Aorta (tissue), 5 donors: ENCODE measurements around the gene CBLC. TPM values are rescaled to one million over a fixed set of nuclear protein-coding genes. Genes with fewer than 3 reads are reported as not detected.

Experiments
- ATAC-seq: fragments of 200-7000 bp; cut with Tn5 transposase; one replicate; pipeline ENCODE4 v1.9.1; 2022; ENCODE audit warnings: moderate library complexity; ENCODE audit not compliant: low FRiP score
- DNase-seq, 2 donors: peaks; one replicate each; pipeline ENCODE4 v3.0.0-alpha.2; 2020
- H3K27ac ChIP-seq, 2 donors: one replicate each; pipeline ENCODE4 v1.5.1; 2013; ENCODE audit warnings: low read length in 2 of 2, mild to moderate bottlenecking in 2 of 2, moderate library complexity in 2 of 2, control low read depth in 1 of 2, inconsistent platforms in 1 of 2, low read depth in 1 of 2
- H3K27me3 ChIP-seq, 2 donors: one replicate each; pipeline ENCODE4 v1.6.1; 2013; ENCODE audit warnings: control low read depth in 1 of 2, low read length in 1 of 2, mild to moderate bottlenecking in 1 of 2, moderate library complexity in 1 of 2; ENCODE audit not compliant: insufficient read depth in 2 of 2, control insufficient read depth in 1 of 2
- H3K36me3 ChIP-seq, 2 donors: one replicate each; pipeline ENCODE4 v1.6.1; 2013; ENCODE audit warnings: control low read depth in 1 of 2, low read length in 1 of 2, mild to moderate bottlenecking in 1 of 2; ENCODE audit not compliant: insufficient read depth in 2 of 2, control insufficient read depth in 1 of 2
- H3K4me1 ChIP-seq, 2 donors: one replicate each; pipeline ENCODE4 v1.6.1; 2013; ENCODE audit warnings: low read length in 2 of 2, control low read depth in 1 of 2, mild to moderate bottlenecking in 1 of 2, moderate library complexity in 1 of 2; ENCODE audit not compliant: insufficient read depth in 2 of 2, control insufficient read depth in 1 of 2
- H3K4me3 ChIP-seq, 2 donors: one replicate each; pipeline ENCODE4 v1.5.1; 2013; ENCODE audit warnings: low read length in 2 of 2, control low read depth in 1 of 2, mild to moderate bottlenecking in 1 of 2
- H3K9me3 ChIP-seq: one replicate; pipeline ENCODE4 v1.6.1; 2013; ENCODE audit warnings: mild to moderate bottlenecking, low read length; ENCODE audit not compliant: control insufficient read depth
- WGBS, 2 donors: extraction: QIAGEN DNeasy Blood & Tissue Kit; methylation state at CpG; one replicate each; pipeline ENCODE4 v1.1.7; 2013; 5-methylcytosine and 5-hydroxymethylcytosine counted together
- intact Hi-C, 2 donors: fragments of 100-400 bp; cut with DNase I; formaldehyde crosslinking; loops; one replicate each; pipeline versions ENCODE4 v1.14.2 to v1.15.0; 2022
- polyA plus RNA-seq, 2 donors: library from polyadenylated mRNA; stranded (reverse); fragments of 200-250 nt; gene quantifications; one replicate each; pipeline ENCODE4 v1.2.3, GENCODE V29; 2013
- total RNA-seq, 2 donors: library from RNA; stranded (reverse); fragmentation: NEBNext Ultra II Directional; extraction: Animal tissue kit (Norgen Biotek cat#: 25700); gene quantifications; one replicate each; pipeline ENCODE4 v1.2.1, GENCODE V29; 2021
- donor health status: healthy with polysubstance abuse.
- donor health status: Bipolar disorder and iron deficiency.
- donor health status: DM: no; HTN: no; CAD: no.
- donor health status: DM: no; HTN: no; CAD: no.
- donor health status: DM: yes; HTN: yes; CAD: no.

The CBLC gene
- total and polyA plus RNA-seq, 4 donors = 13.3 TPM; not detected in 3

DNA sequence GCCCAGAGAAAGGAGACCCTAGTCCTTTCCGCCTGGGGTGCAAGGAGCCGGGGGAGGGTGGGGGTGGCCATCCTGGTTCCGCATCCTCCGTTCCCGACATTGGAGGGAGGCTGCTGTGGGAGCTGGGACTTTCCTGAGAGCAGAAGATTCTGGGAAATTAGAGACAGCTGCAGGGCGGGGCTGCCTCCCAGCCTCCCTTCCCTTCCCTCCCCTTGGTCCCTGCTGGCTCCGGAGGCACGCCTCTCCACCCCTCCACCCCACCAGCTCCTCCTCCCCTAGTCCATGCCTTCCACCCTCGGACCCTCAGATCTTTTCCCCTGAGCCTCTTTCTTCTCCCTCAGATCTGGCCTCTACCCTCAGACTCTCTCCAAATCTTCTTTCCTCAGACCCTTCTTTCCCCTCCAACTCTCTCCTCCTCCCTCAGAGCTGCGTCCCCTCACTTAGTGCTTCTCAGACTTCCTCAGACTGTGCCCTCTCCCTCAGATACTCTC lies 32.3 kb upstream of the CBLC start:
- no peaks in the 10 kb centered on the region for H3K9me3 ChIP-seq
- peak overlapping the region in 1 of 2 donors; percentile 19 for H3K27ac ChIP-seq
- ATAC-seq (peak; percentile 32), DNase-seq (peak; percentile 88 to 90)
- intact Hi-C loops = no loop called here
- WGBS, 2 donors = 57 to 58% methylated on average over 5 to 10 of the region's 10 CpGs
- no peaks in the 10 kb centered on the region for H3K27me3 ChIP-seq
- no peak overlapping the region for H3K4me3 ChIP-seq
- H3K36me3 ChIP-seq = no peaks in the 10 kb centered on the region
- H3K4me1 ChIP-seq = no peaks in the 10 kb centered on the region

DNA sequence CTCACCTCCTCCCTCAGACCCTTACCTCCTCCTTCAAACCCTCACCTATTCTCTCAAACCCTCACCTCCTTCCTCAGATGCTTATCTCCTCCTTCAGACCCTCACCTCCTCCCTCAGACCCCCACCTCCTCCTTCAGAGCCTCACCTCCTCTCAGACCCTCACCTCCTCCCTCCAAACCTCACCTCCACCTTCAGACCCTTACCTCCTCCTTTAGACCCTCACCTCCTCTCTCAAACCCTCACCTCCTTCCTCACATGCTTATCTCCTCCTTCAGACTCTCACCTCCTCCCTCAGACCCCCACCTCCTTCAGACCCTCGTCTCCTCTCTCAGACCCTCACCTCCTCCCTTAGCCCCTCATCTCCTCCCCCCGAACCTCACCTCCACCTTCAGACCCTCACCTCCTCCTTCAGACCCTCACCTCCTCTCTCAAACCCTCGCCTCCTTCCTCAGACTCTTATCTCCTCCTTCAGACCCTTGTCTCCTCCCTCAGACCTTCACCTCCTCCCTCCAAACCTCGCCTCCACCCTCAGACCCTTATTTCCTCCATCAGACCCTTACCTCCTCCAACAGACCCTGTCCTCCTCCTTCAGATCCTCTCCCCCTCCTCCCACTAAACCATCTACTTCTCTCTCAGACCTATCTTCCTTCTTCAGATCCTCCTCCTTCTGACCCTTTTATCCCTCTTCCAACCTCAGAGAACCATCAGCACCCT lies 31.6 kb upstream of the CBLC start:
- H3K4me1 ChIP-seq = no peaks in the 10 kb centered on the region
- H3K27me3 ChIP-seq = no peaks in the 10 kb centered on the region
- H3K4me3 ChIP-seq = no peak overlapping the region
- H3K27ac ChIP-seq = peak overlapping the region in 1 of 2 donors; percentile 19
- intact Hi-C loops = no loop called here
- no peaks in the 10 kb centered on the region for H3K36me3 ChIP-seq
- DNase-seq = no peak
- WGBS, 2 donors = 79 to 89% methylated on average over 4 of the region's 4 CpGs
- H3K9me3 ChIP-seq = no peaks in the 10 kb centered on the region
- no peak for ATAC-seq

DNA sequence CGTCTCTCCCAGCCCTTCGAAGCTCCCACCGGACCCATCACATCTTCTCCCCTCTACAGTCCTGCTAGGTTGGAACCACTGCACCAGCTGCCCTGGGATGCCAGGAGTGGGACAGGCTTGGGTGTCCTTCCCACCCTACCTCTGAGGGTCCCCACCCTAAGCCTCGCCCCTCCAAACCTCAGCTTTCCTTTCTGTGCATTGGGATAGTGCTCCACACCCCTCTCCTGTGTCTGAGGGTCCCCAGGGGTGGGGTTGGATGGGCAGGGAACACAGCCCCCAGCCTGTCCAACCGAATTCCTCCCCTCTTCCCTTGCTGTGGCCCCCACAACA lies 31.1 kb upstream of the CBLC start:
- intact Hi-C loops = no loop called here
- H3K4me1 ChIP-seq = no peaks in the 10 kb centered on the region
- WGBS, 2 donors = 75 to 81% methylated on average over 5 of the region's 5 CpGs

DNA sequence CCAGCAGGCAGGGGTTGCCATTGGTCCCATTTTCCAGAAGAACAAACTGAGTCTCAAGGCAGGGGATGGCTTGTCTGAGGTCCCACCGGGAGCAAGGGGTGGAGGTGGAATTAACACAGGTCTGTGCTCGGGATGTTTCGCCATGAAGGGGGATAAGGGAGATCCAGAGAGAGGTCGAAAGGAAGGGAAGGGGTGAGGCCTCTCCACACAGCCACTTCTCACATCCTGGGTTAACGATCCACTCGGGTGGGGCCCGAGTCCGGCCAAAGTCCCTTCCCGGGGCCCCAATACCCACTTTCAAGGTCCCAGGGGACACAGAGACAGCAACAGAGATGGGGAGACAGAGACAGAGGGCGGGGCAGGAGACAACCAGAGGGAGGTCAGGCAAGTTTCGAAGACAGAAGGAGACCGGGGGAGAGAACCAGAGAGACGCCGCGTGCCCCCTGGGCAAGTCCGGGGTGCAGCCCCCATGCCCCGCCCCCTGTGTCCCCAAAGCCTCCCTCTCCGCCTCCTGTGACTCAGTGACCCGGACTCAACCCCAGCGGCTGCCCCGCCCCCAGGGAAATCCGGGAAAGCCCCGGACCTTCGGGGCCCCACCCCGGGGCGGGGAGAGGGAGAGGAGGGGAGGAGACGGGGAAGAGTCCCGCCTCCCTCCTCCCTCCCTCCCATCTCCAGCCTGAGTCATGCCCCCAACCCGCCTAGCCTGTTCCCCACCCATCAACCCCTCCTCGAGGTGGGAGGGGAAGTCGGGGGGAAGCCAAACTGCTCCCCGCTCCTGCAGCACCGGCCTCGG lies 30.5 kb upstream of the CBLC start:
- no peaks in the 10 kb centered on the region for H3K36me3 ChIP-seq
- peak overlapping the region in 1 of 2 donors; percentile 72 for H3K27ac ChIP-seq
- DNase-seq (peak; percentile 97 to 99), ATAC-seq (peak; percentile 95)
- H3K4me3 ChIP-seq = peak overlapping the region; percentile 90 to 92
- intact Hi-C loops = no loop called here
- no peaks in the 10 kb centered on the region for H3K9me3 ChIP-seq
- 11 to 19% methylated on average over 16 to 34 of the region's 34 CpGs for WGBS, 2 donors
- H3K4me1 ChIP-seq = no peaks in the 10 kb centered on the region
- no peaks in the 10 kb centered on the region for H3K27me3 ChIP-seq

More for the DNA sequence above, 31.1 kb upstream of the CBLC start:
- H3K4me3 ChIP-seq = no peak overlapping the region
- no peaks in the 10 kb centered on the region for H3K9me3 ChIP-seq
- H3K27me3 ChIP-seq = no peaks in the 10 kb centered on the region
- no peak for DNase-seq
- H3K36me3 ChIP-seq = no peaks in the 10 kb centered on the region
- no peak overlapping the region for H3K27ac ChIP-seq
- no peak for ATAC-seq

DNA sequence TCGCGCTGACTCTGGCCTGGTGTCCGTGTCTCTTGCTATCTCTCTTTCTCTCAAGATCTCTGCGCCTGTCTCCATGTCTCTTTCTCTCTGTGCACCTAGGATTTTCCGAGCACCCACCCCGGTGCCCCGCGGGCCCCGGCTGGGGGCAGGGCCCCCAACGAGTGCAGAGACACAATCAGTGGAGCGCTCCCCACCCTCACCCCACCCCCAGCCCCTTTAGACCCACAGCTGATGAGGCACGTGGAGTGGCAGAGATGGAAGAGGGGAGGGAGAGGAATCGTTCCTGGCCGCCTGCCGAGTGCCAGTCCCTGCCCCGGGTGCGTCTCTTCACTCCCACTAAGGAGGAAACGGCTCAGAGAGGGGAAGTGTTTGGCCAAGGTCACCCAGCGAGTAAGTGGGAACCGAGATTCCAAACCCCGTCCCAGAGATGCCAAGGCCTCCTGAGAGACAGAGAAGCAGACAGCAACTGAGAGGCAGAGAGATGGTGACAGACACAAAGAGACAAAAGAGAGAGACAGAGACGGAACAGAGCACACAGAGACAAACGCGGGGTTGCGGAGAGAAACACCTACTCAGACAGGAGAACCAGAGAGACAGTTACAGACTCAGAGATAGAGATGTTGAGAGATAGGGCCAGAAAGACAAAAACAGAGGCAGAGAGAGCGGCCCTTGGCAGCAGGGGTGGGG lies 29.8 kb upstream of the CBLC start:
- Histone ChIP-seq H3K27ac (peak overlapping the region in 1 of 2 donors; percentile 97), H3K9me3 (no peaks in the 10 kb centered on the region), H3K4me3 (peak overlapping the region; percentile 90 to 92), H3K4me1 (no peaks in the 10 kb centered on the region), H3K36me3 (no peaks in the 10 kb centered on the region), H3K27me3 (no peaks in the 10 kb centered on the region)
- intact Hi-C loops = no loop called here
- DNase-seq (peak; percentile 88 to 90), ATAC-seq (peak; percentile 30)
- 1% methylated on average over 23 to 26 of the region's 26 CpGs for WGBS, 2 donors

DNA sequence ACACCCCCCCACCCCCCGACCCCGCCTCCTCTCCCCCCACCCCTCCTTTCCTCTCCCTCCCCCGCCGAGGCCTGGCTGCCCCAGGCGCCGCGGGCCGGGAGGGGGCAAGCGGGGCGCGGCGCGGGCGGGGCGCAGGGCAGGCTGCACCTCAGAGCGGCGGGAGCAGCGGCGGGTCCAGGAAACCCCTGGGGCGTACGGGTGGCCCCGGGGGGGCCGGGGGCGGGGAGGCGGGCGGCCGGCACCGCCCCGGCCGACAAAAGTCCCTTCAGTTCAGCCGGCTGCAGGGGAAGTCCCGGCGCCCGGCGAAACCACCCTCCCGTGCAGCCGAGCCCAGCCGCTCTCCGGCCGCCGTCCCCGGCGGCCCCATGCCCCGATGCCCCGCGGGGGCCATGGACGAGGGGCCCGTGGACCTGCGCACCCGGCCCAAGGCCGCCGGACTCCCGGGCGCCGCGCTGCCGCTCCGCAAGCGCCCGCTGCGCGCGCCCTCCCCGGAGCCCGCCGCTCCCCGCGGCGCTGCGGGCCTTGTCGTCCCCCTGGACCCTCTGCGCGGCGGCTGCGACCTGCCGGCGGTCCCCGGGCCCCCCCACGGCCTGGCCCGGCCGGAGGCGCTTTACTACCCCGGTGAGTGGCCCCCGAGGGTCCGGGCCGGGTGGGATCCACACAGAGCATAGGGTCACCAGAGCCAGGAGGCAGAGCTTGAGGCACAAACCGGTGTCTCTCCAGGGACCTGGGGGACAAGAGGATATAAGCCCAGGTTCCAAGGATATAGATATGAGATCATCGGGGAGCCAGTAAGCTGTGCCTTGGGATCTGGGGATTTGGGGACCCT lies 29.1 kb upstream of the CBLC start, which contains the start of gene BCL3:
TSS of gene BCL3 (plus strand) at position 283 of the 829 bp plus-strand sequence. CDS start at position 366, 83 bp downstream.
- H3K27ac ChIP-seq = peak within 1 kb of the TSS in 1 of 2 donors; percentile 97

DNA sequence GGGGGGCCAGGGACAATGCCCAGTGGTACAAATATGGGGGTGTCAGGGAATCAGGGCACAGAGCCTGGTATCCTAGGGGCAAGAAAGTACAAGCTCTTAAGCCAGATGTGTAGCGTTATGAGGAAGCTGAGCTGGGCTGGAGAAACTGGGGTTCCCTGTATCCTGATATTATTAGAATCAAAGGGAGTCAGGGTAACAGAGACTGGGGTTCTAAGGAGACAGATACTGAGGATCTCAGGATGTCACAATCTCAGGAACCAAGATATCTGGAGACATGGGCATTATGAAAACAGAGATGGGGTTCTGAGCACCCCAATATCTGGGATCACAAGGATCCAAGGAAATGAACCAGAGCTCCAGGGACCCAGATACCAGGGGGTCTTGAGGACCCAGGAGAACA lies 28.4 kb upstream of the CBLC start:
- no peak overlapping the region for H3K27ac ChIP-seq
- DNase-seq = no peak
- no peaks in the 10 kb centered on the region for H3K27me3 ChIP-seq
- peak overlapping the region; percentile 90 to 92 for H3K4me3 ChIP-seq
- H3K4me1 ChIP-seq = no peaks in the 10 kb centered on the region
- 18 to 34% methylated on average over 1 of the region's 1 CpG for WGBS, 2 donors
- no peak for ATAC-seq
- no peaks in the 10 kb centered on the region for H3K9me3 ChIP-seq
- H3K36me3 ChIP-seq = no peaks in the 10 kb centered on the region
- intact Hi-C loops = no loop called here

More for the DNA sequence above, 29.1 kb upstream of the CBLC start, which contains the start of gene BCL3:
- no peaks in the 10 kb centered on the region for H3K9me3 ChIP-seq
- H3K36me3 ChIP-seq = no peaks in the 10 kb centered on the region
- 1 to 2% methylated on average over 35 to 86 of the region's 88 CpGs for WGBS, 2 donors
- H3K4me3 ChIP-seq = peak within 1 kb of the TSS; percentile 90 to 92
- peak; percentile 55 for ATAC-seq
- H3K27me3 ChIP-seq = no peaks in the 10 kb centered on the region
- peak; percentile 87 to 91 for DNase-seq
- intact Hi-C loops = no loop called here
- H3K4me1 ChIP-seq = no peaks in the 10 kb centered on the region

DNA sequence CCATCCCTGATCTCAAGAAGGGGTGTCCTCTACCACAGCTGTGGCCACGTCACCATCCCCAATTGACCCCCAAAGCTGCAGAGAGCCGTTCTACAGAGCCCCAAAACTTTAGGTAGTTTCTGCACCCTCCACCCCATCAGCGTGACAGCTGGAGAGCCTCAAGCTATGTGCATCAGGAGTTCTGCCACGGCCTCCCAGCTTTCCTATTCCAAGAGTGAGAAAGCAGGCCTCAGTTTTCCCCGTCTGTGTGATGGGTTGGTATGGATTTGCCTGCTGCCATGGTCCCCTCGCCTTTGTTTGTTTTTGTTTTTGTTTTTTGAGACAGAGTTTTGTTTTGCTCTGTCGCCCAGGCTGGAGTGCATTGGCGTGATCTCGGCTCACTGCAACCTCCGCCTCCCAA lies 27.7 kb upstream of the CBLC start:
- H3K9me3 ChIP-seq = no peaks in the 10 kb centered on the region
- H3K36me3 ChIP-seq = no peaks in the 10 kb centered on the region
- DNase-seq = no peak
- WGBS, 2 donors = 84 to 95% methylated on average over 10 of the region's 10 CpGs
- H3K27me3 ChIP-seq = no peaks in the 10 kb centered on the region
- H3K4me1 ChIP-seq = no peaks in the 10 kb centered on the region
- intact Hi-C loops = no loop called here
- no peak overlapping the region for H3K27ac ChIP-seq
- no peak for ATAC-seq
- H3K4me3 ChIP-seq = no peak overlapping the region
